Vagina (tissue), 2 donors: ENCODE measurements around the gene PPP1R14C.

Experiments
- POLR2A ChIP-seq, 2 donors: fragments of 450-650 bp; IDR thresholded peaks; one replicate each; pipeline ENCODE4 v1.6.1; 2017; ENCODE audit warnings: antibody characterized with exemption in 2 of 2, mild to moderate bottlenecking in 2 of 2, moderate library complexity in 2 of 2
- POLR2AphosphoS5 ChIP-seq, 2 donors: sonication (generic); formaldehyde crosslinking; IDR thresholded peaks; one replicate each; pipeline ENCODE4 v1.9.0; 2017; ENCODE audit warnings: antibody characterized with exemption in 2 of 2, mild to moderate bottlenecking in 2 of 2, low read depth in 1 of 2; ENCODE audit not compliant: insufficient read depth in 1 of 2
- TF ChIP-seq, protein P1 (sequence below), 3 experiments: fragments of 450-650 bp in 2 of 3; fragments of 200-600 bp in 1 of 3; sonication (generic) in 1 of 3; IDR thresholded peaks; one replicate each; pipeline ENCODE4 v1.5.1; 2017 to 2019; ENCODE audit warnings: antibody characterized with exemption in 3 of 3, mild to moderate bottlenecking in 2 of 3, moderate library complexity in 2 of 3

DNA sequence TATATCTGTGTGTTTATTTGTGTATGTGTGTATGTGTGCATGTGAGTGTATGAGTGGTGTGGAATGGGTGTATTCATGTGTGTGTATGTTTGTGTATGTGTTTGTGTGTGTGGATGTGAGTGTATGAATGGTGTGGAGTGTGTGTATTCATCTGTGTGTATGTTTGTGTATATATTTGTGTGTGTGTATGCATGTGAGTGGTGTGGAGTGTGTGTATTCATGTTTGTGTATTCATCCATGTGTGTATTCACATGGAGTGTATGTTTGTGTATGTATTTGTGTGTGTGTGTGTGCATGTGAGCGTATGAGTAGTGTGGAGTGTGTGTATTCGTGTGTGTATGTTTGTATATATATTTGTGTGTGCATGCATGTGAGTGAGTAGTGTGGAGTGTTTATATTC lies 66.6 kb downstream of the PPP1R14C start:
- TF ChIP-seq, protein P1, sequence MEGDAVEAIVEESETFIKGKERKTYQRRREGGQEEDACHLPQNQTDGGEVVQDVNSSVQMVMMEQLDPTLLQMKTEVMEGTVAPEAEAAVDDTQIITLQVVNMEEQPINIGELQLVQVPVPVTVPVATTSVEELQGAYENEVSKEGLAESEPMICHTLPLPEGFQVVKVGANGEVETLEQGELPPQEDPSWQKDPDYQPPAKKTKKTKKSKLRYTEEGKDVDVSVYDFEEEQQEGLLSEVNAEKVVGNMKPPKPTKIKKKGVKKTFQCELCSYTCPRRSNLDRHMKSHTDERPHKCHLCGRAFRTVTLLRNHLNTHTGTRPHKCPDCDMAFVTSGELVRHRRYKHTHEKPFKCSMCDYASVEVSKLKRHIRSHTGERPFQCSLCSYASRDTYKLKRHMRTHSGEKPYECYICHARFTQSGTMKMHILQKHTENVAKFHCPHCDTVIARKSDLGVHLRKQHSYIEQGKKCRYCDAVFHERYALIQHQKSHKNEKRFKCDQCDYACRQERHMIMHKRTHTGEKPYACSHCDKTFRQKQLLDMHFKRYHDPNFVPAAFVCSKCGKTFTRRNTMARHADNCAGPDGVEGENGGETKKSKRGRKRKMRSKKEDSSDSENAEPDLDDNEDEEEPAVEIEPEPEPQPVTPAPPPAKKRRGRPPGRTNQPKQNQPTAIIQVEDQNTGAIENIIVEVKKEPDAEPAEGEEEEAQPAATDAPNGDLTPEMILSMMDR (IDR thresholded peaks at IDR 0.05): no peak
- TF ChIP-seq POLR2A (IDR thresholded peaks at IDR 0.05) (no peak), POLR2AphosphoS5 (IDR thresholded peaks at IDR 0.05; ENCODE audit: insufficient read depth in 1 of 2, low read depth in 1 of 2) (no peak)
